ENCODE measurements around the gene CHD6.

CHD6 gene

DNA sequence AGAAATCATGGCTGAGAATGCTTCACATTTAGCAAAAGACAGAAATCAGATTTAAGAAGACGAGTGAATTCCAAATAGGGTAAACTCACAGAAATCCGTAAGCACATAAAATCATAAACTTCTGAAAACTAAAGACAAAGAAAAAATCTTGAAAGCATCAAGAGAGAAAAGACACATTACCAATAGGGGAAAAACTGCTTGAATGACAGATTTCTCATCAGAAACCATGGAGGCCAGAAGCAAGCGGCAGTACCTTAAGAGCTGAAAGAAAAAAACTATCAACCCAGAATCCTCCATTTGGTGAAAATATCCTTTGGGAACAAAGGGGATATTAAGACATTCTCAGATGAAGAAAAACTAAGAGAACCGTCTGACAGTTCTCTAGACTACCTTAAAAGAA, 185.0 kb downstream of the CHD6 start:
- intact Hi-C loops (cut with micrococcal nuclease): no loop called here
- Mint-ChIP-seq H3K27ac (no peak overlapping the region), H3K9me3 (no peaks in the 10 kb centered on the region), H3K4me3 (no peak overlapping the region), H3K4me1 (ENCODE audit: low read depth) (peaks cover 10% of the 10 kb centered on the region), H3K27me3 (no peaks in the 10 kb centered on the region), H3K36me3 (ENCODE audit: low read depth) (peaks cover 92% of the 10 kb centered on the region)

DNA sequence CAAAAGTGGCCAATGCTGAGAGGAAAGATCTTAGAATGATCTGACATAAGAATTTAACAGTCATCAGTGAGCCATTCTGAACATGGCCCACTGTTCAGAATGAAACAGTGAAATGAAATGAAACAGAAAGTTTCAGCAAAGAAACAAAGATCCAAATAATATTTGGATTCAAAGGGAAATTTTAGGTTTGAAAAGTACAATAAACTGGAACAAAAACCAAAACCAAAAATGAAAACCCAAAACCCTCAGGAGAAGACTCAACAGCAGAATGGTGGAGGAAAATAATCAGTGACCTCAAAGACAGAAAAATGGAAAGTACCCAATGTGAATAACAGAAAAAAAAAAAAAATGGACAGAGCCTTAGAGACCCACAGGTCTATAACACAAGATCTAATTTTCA, 185.4 kb downstream of the CHD6 start:
- Mint-ChIP-seq H3K9me3 (no peaks in the 10 kb centered on the region), H3K4me3 (no peak overlapping the region), H3K27ac (no peak overlapping the region), H3K36me3 (ENCODE audit: low read depth) (peaks cover 95% of the 10 kb centered on the region), H3K4me1 (ENCODE audit: low read depth) (peaks cover 10% of the 10 kb centered on the region), H3K27me3 (no peaks in the 10 kb centered on the region)
- intact Hi-C loops (cut with micrococcal nuclease): no loop called here

DNA sequence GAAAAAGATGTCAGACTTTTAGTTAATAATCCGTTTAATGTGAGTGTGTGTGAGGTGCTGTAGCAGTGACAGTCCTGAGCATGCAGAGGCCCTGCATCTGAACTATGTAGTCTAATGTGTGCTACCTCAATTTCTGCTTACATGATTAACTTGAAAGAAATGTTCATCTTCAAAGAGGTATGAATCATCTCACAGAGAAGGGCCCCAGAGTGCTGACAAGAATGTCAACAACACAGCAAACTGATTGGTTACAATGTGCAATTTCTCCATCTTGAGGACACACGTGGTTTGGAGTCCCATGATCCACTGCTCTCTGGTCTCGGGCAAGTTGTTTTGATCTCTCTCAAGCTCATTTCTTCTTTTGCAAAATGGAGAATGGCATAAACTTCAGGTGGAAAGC, 189.9 kb downstream of the CHD6 start:
- no peak overlapping the region for H3K4me3 Mint-ChIP-seq
- H3K27ac Mint-ChIP-seq: no peak overlapping the region
- no peaks in the 10 kb centered on the region for H3K4me1 Mint-ChIP-seq (ENCODE audit: low read depth)
- peaks cover 95% of the 10 kb centered on the region for H3K36me3 Mint-ChIP-seq (ENCODE audit: low read depth)
- intact Hi-C loops (cut with micrococcal nuclease): no loop called here
- no peaks in the 10 kb centered on the region for H3K9me3 Mint-ChIP-seq
- H3K27me3 Mint-ChIP-seq: no peaks in the 10 kb centered on the region

DNA sequence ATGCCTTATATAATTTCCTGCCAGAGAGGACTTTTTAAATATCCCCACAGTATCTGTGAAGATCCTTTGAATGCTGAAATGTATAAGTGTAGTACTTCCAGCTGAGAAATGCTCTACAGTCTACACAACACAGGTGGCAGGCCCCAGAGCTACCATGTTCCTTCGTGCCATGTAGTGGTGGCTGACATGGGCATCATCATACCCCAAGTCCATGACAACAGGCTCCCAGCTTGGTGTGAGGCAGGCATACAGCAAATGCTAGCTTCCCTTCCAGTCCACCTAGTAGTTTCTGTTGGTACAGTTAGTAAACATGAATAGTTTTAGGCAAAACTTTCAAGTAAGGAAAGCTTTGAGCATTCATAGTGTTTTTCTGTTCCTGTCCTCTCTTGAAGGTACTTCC, 190.3 kb downstream of the CHD6 start:
- Mint-ChIP-seq H3K27me3 (no peaks in the 10 kb centered on the region), H3K27ac (no peak overlapping the region), H3K36me3 (ENCODE audit: low read depth) (peaks cover 95% of the 10 kb centered on the region), H3K4me3 (no peak overlapping the region), H3K4me1 (ENCODE audit: low read depth) (no peaks in the 10 kb centered on the region), H3K9me3 (no peaks in the 10 kb centered on the region)
- intact Hi-C loops (cut with micrococcal nuclease): no loop called here

DNA sequence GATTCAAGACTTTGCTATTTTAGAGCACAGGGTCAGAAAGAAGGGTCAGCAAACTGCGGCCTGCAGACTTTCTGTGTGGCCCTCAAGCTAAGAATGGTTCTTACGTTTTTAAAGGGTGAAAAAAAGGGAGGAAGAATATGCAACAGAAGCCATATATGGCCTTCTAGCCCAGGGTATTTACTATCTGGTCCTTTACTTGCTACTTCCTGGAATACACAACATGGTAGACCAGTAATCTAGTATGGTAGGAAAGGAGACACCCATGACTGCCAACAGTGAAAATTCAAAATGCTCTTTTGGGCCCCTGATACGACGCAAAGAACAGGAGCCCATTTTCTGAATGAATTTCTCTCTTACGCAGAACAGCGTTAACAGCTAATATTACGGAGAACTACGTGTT, 191.2 kb downstream of the CHD6 start:
- no peaks in the 10 kb centered on the region for H3K4me1 Mint-ChIP-seq (ENCODE audit: low read depth)
- no peaks in the 10 kb centered on the region for H3K9me3 Mint-ChIP-seq
- H3K27me3 Mint-ChIP-seq: no peaks in the 10 kb centered on the region
- H3K4me3 Mint-ChIP-seq: no peak overlapping the region
- intact Hi-C loops (cut with micrococcal nuclease): no loop called here
- H3K36me3 Mint-ChIP-seq (ENCODE audit: low read depth): peaks cover 95% of the 10 kb centered on the region
- no peak overlapping the region for H3K27ac Mint-ChIP-seq

DNA sequence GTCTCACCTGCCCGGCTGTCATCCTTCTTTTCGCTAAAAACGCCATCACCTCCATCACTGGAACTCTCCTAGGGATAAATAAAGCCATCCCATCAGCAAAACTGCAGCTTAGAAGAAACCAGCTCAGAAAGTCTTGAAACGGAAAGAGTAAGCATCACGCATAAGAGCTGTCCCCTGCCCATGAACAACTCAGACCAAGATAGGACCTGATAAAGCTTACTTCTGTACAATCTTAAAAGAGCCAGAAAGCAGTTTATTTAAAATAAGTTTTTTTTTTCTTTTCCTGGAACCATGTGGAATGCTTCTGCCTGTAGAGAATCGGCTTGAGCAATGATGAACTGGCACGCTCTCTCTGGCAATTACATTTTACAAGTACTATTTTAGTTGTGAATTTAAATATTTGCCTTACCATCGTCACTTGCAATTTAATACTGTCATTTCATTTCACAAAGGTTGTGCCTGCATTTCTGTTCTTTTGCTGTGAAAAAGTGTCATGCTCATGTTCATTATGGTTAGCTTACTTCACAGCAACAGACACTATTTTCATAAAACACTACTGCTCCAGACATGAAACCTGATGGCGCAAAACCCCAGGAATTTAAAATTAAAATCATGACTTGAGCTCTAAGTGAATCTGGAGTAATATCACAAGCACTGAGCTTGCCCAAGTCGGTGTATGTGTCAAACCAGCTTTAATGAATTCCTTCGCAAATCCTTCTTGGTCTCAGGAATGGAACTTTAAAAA, 191.9 kb downstream of the CHD6 start:
- intact Hi-C loops (cut with micrococcal nuclease): no loop called here
- H3K9me3 Mint-ChIP-seq: no peaks in the 10 kb centered on the region
- no peaks in the 10 kb centered on the region for H3K27me3 Mint-ChIP-seq
- no peak overlapping the region for H3K4me3 Mint-ChIP-seq
- H3K4me1 Mint-ChIP-seq (ENCODE audit: low read depth): no peaks in the 10 kb centered on the region
- H3K36me3 Mint-ChIP-seq (ENCODE audit: low read depth): peaks cover 95% of the 10 kb centered on the region
- H3K27ac Mint-ChIP-seq: no peak overlapping the region

DNA sequence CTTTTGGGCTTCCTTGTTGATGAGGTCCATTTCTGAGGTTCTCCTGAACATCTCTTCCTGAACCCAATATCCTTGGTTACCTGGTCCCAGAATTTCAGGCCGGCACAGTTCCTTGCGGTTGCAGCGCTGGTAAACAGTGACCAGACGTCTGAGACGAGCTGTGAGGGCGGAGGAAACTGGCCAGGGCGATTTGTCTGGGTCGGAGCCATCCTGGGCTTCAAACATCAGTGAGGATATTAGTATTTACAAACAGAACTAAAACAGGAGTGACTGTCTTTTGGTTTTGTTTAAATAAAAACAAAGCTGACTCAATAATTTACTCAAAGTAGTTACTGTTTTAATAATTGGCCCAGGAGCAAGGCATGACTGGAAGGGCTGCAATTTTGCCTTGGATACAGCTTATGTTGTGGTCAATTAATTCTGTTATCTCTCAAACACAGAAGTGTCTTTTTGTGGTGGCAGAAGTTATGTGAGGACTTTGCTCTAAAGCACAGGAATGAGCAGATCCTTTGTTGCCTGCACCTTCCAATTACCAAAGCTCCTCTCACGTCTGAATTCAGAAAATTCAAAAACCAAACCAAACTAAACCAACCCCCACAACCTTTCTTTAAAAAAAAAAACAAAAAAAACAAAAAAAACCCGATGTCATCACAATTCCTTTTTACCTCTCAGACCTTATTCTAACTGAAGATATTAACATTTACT, 192.8 kb downstream of the CHD6 start:
- Mint-ChIP-seq H3K27ac (no peak overlapping the region), H3K36me3 (ENCODE audit: low read depth) (peaks cover 95% of the 10 kb centered on the region), H3K27me3 (no peaks in the 10 kb centered on the region), H3K9me3 (no peaks in the 10 kb centered on the region), H3K4me3 (no peak overlapping the region), H3K4me1 (ENCODE audit: low read depth) (no peaks in the 10 kb centered on the region)
- intact Hi-C loops (cut with micrococcal nuclease): no loop called here

DNA sequence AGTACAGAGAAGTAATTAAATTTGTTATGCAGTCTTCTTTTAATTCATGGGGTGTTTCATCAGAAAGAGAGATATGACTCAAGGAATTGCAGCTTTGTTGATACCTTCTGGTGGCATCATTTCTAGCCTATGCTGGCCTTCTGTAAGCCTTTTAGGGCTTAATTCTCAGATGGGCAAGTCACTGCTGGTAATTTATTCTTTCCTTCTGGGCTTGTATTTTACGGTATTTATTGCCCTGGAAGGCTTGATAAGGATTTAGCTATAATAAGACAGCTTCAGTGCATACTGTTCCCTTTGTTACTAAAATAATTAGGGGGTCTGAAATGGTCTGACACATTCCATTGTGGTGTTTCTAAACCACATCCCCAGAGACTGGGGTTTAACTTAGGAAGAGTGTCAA, 193.6 kb downstream of the CHD6 start:
- no peak overlapping the region for H3K4me3 Mint-ChIP-seq
- H3K4me1 Mint-ChIP-seq (ENCODE audit: low read depth): no peaks in the 10 kb centered on the region
- peaks cover 94% of the 10 kb centered on the region for H3K36me3 Mint-ChIP-seq (ENCODE audit: low read depth)
- no peaks in the 10 kb centered on the region for H3K9me3 Mint-ChIP-seq
- no peaks in the 10 kb centered on the region for H3K27me3 Mint-ChIP-seq
- intact Hi-C loops (cut with micrococcal nuclease): no loop called here
- H3K27ac Mint-ChIP-seq: no peak overlapping the region

DNA sequence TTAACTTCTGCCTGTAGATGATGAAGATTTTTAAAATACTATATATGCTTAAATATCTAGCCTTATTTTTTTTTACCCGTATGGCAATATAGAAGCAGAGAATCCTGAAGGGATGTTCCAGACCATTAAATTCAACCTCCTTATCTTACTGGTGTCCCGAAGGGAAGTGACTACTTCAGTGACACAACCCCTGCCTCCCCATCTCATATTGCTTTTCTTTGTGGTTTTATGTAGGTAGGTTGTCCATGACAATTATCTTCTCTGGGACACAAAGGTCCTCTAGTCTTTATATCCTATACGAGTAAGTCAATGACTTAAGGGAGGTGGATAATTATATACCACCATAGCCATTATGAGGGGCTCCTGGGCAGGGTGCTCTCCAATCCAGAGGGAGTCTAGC, 194.2 kb downstream of the CHD6 start:
- Mint-ChIP-seq H3K36me3 (ENCODE audit: low read depth) (peaks cover 94% of the 10 kb centered on the region), H3K9me3 (no peaks in the 10 kb centered on the region), H3K4me1 (ENCODE audit: low read depth) (no peaks in the 10 kb centered on the region)

DNA sequence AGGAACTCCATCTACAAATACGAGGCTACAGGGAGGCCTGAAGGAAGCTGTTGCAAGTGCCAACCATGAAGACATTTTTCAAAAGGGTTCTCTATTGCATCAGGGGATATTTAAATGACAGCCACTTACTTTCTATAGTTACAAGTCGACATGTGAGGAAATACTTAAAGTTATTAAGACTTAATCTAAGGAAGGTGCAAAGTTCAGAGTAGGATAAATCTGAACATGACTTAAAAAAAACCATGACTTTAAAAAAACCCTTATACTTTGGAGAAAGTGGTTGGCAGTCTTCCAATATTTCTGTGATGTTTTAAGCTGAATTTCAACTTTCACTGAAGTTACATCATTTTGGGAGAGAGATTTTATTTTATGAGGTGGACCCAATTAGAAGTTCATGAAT, 195.2 kb downstream of the CHD6 start:
- no peaks in the 10 kb centered on the region for H3K4me1 Mint-ChIP-seq (ENCODE audit: low read depth)
- no peaks in the 10 kb centered on the region for H3K9me3 Mint-ChIP-seq
- intact Hi-C loops (cut with micrococcal nuclease): no loop called here
- peaks cover 95% of the 10 kb centered on the region for H3K36me3 Mint-ChIP-seq (ENCODE audit: low read depth)
- no peaks in the 10 kb centered on the region for H3K27me3 Mint-ChIP-seq
- H3K4me3 Mint-ChIP-seq: no peak overlapping the region
- no peak overlapping the region for H3K27ac Mint-ChIP-seq

More for the DNA sequence above, 194.2 kb downstream of the CHD6 start:
- Mint-ChIP-seq H3K27ac (no peak overlapping the region), H3K27me3 (no peaks in the 10 kb centered on the region), H3K4me3 (no peak overlapping the region)
- intact Hi-C loops (cut with micrococcal nuclease): no loop called here

DNA sequence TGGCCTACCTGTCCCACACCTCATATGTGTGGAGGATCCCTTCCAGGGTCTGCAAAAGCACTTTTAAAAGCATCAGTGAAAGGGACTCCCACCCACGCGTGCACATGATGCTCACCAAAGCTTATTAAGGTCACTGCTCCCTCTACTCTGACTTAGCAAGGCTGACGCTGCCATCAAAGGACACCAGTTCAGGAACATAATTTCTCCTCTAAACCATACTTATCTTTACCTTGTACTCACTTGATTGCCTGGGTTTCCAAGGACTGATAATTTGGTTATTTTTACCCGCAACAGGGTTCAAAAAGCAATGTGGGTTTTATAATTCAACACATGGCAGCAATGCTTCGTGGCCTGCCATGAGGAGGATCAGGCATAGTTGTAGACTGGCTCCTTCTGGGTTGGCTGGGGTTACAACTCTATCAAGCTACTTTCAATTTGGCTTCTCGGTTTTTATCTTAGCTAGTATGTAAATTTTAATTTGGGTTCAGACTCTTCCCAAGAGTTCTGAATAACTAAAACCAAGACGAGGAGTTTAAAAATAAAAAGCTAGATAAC, 199.4 kb downstream of the CHD6 start:
- Mint-ChIP-seq H3K4me3 (no peak overlapping the region), H3K4me1 (ENCODE audit: low read depth) (no peaks in the 10 kb centered on the region), H3K27me3 (no peaks in the 10 kb centered on the region), H3K27ac (no peak overlapping the region), H3K9me3 (no peaks in the 10 kb centered on the region), H3K36me3 (ENCODE audit: low read depth) (peaks cover 96% of the 10 kb centered on the region)
- intact Hi-C loops (cut with micrococcal nuclease): no loop called here

DNA sequence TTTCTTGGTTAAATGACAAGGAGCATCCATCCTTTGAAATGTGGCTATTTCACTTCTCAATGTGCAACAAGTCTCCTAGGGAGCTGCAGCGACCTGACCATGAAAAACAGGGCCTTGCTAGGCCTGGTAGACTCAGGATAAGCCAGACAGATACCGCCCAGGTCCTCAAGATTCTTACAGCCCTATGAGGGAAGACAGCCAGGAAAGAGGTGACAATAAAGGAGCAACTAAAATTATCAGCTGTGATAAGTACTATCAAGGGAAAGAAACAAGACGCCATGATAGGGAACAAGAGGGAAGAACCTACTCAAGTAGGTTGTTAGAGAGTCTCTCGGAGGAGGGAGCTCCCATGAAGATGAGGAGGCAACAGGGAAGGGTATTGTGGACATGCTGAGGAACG, 200.1 kb downstream of the CHD6 start:
- Mint-ChIP-seq H3K4me1 (ENCODE audit: low read depth) (no peaks in the 10 kb centered on the region), H3K27me3 (no peaks in the 10 kb centered on the region), H3K4me3 (no peak overlapping the region), H3K9me3 (no peaks in the 10 kb centered on the region), H3K36me3 (ENCODE audit: low read depth) (peaks cover 96% of the 10 kb centered on the region), H3K27ac (no peak overlapping the region)
- intact Hi-C loops (cut with micrococcal nuclease): no loop called here

DNA sequence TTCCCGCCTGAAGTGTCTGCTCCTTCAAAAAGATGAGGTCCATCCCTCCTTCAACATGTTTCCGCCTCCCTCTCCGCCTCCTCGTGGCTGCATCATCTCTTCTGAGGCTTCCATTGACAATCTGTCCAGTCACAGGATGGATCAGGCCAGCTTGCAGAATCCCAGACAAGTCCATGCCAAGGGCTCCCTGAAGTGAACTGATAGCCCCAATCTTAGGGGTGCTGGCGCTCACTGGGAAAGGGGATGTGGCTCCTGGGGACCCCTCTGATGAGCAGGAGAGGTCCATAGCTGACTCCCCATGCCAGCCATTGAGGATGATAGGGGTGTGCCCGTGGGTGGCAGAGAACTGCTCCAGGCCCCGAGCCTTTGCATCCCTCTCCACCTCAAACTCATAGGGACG, 203.0 kb downstream of the CHD6 start:
- intact Hi-C loops (cut with micrococcal nuclease): no loop called here
- Mint-ChIP-seq H3K27ac (no peak overlapping the region), H3K27me3 (no peaks in the 10 kb centered on the region), H3K4me3 (no peak overlapping the region), H3K36me3 (ENCODE audit: low read depth) (peaks cover 93% of the 10 kb centered on the region), H3K9me3 (no peaks in the 10 kb centered on the region), H3K4me1 (ENCODE audit: low read depth) (no peaks in the 10 kb centered on the region)

DNA sequence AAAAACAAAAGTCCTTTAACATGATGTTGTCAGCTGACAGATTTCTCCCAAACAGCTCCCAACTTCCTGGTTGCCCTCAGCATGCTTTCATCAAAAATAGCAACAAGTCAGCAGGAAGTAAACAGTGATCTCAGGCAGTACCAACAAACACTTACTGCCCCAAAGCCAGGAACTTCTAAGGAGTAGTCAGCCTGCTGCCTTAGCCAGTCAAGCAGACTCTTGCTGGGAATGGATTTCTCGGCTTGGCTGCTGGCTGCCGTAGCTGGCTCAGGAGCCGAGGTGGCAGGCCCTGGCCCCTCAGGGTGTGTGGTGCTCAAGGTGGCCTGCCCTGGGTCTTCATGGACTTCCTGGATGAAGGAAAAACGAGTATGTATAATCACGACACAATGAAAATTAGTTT, 205.0 kb downstream of the CHD6 start:
- Mint-ChIP-seq H3K36me3 (ENCODE audit: low read depth) (peaks cover 95% of the 10 kb centered on the region), H3K27ac (no peak overlapping the region), H3K4me3 (no peak overlapping the region), H3K27me3 (no peaks in the 10 kb centered on the region), H3K9me3 (no peaks in the 10 kb centered on the region), H3K4me1 (ENCODE audit: low read depth) (no peaks in the 10 kb centered on the region)
- intact Hi-C loops (cut with micrococcal nuclease): no loop called here
